Measurements from ENCODE around the gene FRK. TPM values are rescaled to one million over a fixed set of nuclear protein-coding genes. Genes with fewer than 3 reads are reported as not detected.
"Not testable (repeated sequence)": the region's sequence is repeated elsewhere in the genome, so short reads cannot be mapped to it uniquely, and the experiment has no call there.

FRK gene
- total and polyA plus RNA-seq, 2 experiments from 2014 or later = 0.45 to 0.71 TPM

GRCh38 chr6:116051244-116051643 lies 9.4 kb downstream of the FRK start:
- TF ChIP-seq CTCF (IDR thresholded peaks at IDR 0.05; ENCODE audit: low read depth, low read length) = no peak
- Histone ChIP-seq H3K36me3 (no peaks in the 10 kb centered on the region), H3K4me3 (no peak overlapping the region), H3K27ac (no peak overlapping the region), H3K27me3 (no peaks in the 10 kb centered on the region), H3K4me1 (ENCODE audit: low read depth) (no peaks in the 10 kb centered on the region), H3K9me3 (ENCODE audit: low read depth) (no peaks in the 10 kb centered on the region)
- DNase-seq (ENCODE audit: low read depth in 1 of 2, low spot score in 1 of 2) = no peak

DNA sequence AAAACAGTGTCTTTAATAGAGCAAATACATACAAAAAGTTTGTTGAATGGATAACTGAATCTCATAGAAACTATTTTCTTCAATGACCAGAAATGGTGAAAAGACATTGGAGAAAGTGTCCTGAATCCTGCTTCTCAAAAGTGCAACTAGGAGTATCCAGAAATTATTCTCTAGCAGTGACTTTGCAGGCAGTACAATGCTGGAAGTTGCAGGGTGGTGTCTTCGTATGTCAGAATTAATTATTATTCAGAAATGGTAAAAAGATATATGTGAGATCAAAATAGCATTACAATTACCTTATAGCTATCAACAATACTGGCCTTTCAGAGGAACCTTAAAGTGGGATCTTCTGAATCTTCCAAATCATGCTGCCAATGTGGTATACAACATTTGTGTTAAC lies 10.0 kb downstream of the FRK start:
- no peaks in the 10 kb centered on the region for H3K4me1 ChIP-seq (ENCODE audit: low read depth)
- H3K36me3 ChIP-seq = no peaks in the 10 kb centered on the region
- DNase-seq (ENCODE audit: low read depth in 1 of 2, low spot score in 1 of 2) = no peak
- H3K4me3 ChIP-seq = no peak overlapping the region
- H3K9me3 ChIP-seq (ENCODE audit: low read depth) = no peaks in the 10 kb centered on the region
- no peak for TF ChIP-seq CTCF (IDR thresholded peaks at IDR 0.05; ENCODE audit: low read depth, low read length)
- H3K27ac ChIP-seq = no peak overlapping the region
- H3K27me3 ChIP-seq = no peaks in the 10 kb centered on the region

DNA sequence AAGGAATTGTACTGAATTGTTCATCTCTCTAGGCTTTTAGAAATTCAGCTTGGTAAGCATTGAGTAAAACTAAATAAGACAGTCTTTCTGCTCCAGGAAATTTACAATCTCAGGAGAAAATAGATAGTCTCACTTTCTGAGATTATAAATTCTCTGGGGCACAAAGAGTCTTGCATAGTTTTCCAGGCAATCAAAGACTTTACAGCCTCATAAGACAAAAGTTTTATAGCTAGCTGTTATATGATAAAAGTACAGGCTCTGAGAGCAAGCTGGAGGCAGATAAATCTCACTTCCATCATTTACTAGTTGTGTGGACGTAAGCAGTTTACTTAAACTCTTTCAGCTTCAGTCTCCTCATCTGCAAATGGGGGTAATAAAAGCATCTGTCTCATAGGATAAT lies 11.4 kb downstream of the FRK start:
- H3K4me3 ChIP-seq = no peak overlapping the region
- TF ChIP-seq CTCF (IDR thresholded peaks at IDR 0.05; ENCODE audit: low read depth, low read length) = no peak
- no peaks in the 10 kb centered on the region for H3K4me1 ChIP-seq (ENCODE audit: low read depth)
- no peaks in the 10 kb centered on the region for H3K27me3 ChIP-seq
- H3K27ac ChIP-seq = no peak overlapping the region
- no peaks in the 10 kb centered on the region for H3K36me3 ChIP-seq
- no peak for DNase-seq (ENCODE audit: low read depth in 1 of 2, low spot score in 1 of 2)
- no peaks in the 10 kb centered on the region for H3K9me3 ChIP-seq (ENCODE audit: low read depth)

GRCh38 chr6:116047173-116047933 lies 13.3 kb downstream of the FRK start:
- Histone ChIP-seq H3K36me3 (no peaks in the 10 kb centered on the region), H3K4me3 (no peak overlapping the region), H3K27ac (no peak overlapping the region), H3K9me3 (ENCODE audit: low read depth) (no peaks in the 10 kb centered on the region), H3K27me3 (no peaks in the 10 kb centered on the region), H3K4me1 (ENCODE audit: low read depth) (no peaks in the 10 kb centered on the region)
- no peak for DNase-seq (ENCODE audit: low read depth in 1 of 2, low spot score in 1 of 2)
- no peak for TF ChIP-seq CTCF (IDR thresholded peaks at IDR 0.05; ENCODE audit: low read depth, low read length)

- TF ChIP-seq CTCF (IDR thresholded peaks at IDR 0.05; ENCODE audit: low read depth, low read length) = no peak
- no peaks in the 10 kb centered on the region for H3K27me3 ChIP-seq
- H3K27ac ChIP-seq = no peak overlapping the region
- DNase-seq (ENCODE audit: low read depth in 1 of 2, low spot score in 1 of 2) = no peak
- H3K4me3 ChIP-seq = no peak overlapping the region
- H3K4me1 ChIP-seq (ENCODE audit: low read depth) = no peaks in the 10 kb centered on the region
- H3K36me3 ChIP-seq = no peaks in the 10 kb centered on the region
- no peaks in the 10 kb centered on the region for H3K9me3 ChIP-seq (ENCODE audit: low read depth)
Measured at GRCh38 chr6:116046737-116047136, 14.0 kb downstream of the FRK start.

- DNase-seq (ENCODE audit: low read depth in 1 of 2, low spot score in 1 of 2); H3K9me3 ChIP-seq (ENCODE audit: low read depth); H3K36me3 ChIP-seq; H3K27ac ChIP-seq; H3K27me3 ChIP-seq; H3K4me3 ChIP-seq; H3K4me1 ChIP-seq (ENCODE audit: low read depth): not testable (repeated sequence)
Measured at GRCh38 chr6:116046272-116046671, 14.4 kb downstream of the FRK start.
